Measurements from ENCODE around the gene GPRIN3.
"Not testable (repeated sequence)": the region's sequence is repeated elsewhere in the genome, so short reads cannot be mapped to it uniquely, and the experiment has no call there.

Gene GPRIN3

GRCh38 chr4:89218587-89218986 is 89.0 kb downstream of the GPRIN3 start:
- DNase-seq (ENCODE audit: low read depth in 2 of 3, low spot score in 2 of 3), result no peak

- no peak for DNase-seq (ENCODE audit: low read depth in 2 of 3, low spot score in 2 of 3)
Observed at GRCh38 chr4:89217604-89218003, 90.0 kb downstream of the GPRIN3 start.

- no peak for DNase-seq (ENCODE audit: low read depth in 2 of 3, low spot score in 2 of 3)
Observed at GRCh38 chr4:89216866-89217265, 90.7 kb downstream of the GPRIN3 start.

GRCh38 chr4:89216422-89216821 is 91.2 kb downstream of the GPRIN3 start:
- DNase-seq (ENCODE audit: low read depth in 2 of 3, low spot score in 2 of 3), result no peak

- DNase-seq (ENCODE audit: low read depth in 2 of 3, low spot score in 2 of 3), result no peak
Observed at GRCh38 chr4:89215736-89216135, 91.9 kb downstream of the GPRIN3 start.

GRCh38 chr4:89214308-89214707 is 93.3 kb downstream of the GPRIN3 start:
- no peak for DNase-seq (ENCODE audit: low read depth in 2 of 3, low spot score in 2 of 3)

GRCh38 chr4:89213382-89213701 is 94.3 kb downstream of the GPRIN3 start:
- DNase-seq (ENCODE audit: low read depth in 2 of 3, low spot score in 2 of 3), result no peak

GRCh38 chr4:89212666-89213381 is 94.8 kb downstream of the GPRIN3 start:
- DNase-seq (ENCODE audit: low read depth in 2 of 3, low spot score in 2 of 3), result no peak

- no peak for DNase-seq (ENCODE audit: low read depth in 2 of 3, low spot score in 2 of 3)
Observed at GRCh38 chr4:89204624-89205023, 103.0 kb downstream of the GPRIN3 start.

GRCh38 chr4:89203902-89204301 is 103.7 kb downstream of the GPRIN3 start:
- DNase-seq (ENCODE audit: low read depth in 2 of 3, low spot score in 2 of 3), result no peak

GRCh38 chr4:89199394-89199793 is 108.2 kb downstream of the GPRIN3 start:
- DNase-seq (ENCODE audit: low read depth in 2 of 3, low spot score in 2 of 3), result not testable (repeated sequence)

- DNase-seq (ENCODE audit: low read depth in 2 of 3, low spot score in 2 of 3), result no peak
Observed at GRCh38 chr4:89197920-89198319, 109.7 kb downstream of the GPRIN3 start.

GRCh38 chr4:89196745-89197144 is 110.9 kb downstream of the GPRIN3 start:
- DNase-seq (ENCODE audit: low read depth in 2 of 3, low spot score in 2 of 3), result no peak

GRCh38 chr4:89196056-89196674 is 111.4 kb downstream of the GPRIN3 start:
- DNase-seq (ENCODE audit: low read depth in 2 of 3, low spot score in 2 of 3), result no peak

- DNase-seq (ENCODE audit: low read depth in 2 of 3, low spot score in 2 of 3), result no peak
Observed at GRCh38 chr4:89193843-89194242, 113.8 kb downstream of the GPRIN3 start.
